ENCODE measurements around the gene MAD1L1. TPM values are rescaled to one million over a fixed set of nuclear protein-coding genes. Genes with fewer than 3 reads are reported as not detected.

The MAD1L1 gene
- total RNA-seq, 1 donor from 2014 or later: 32.7 TPM

DNA sequence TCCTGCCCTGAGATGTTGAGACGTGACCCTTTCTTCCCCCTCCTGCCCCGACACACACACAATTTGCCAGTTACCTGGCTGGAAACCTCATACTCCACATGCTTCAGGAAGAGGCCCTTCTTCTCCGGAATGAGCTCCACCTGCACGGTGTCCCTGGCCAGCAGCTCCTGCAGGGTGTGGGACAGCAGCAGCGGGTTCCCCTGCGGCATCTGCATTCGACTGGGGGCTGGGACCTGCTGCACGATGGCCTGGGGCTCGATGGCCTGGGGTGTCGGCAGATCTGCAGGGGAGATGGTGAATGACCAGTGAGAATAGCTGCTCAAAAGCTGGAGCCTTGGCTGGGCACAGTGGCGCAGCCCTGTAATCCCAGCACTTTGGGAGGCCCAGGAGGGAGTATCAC lies 45.3 kb upstream of the MAD1L1 start:
- Mint-ChIP-seq H3K4me1 (ENCODE audit: unreplicated experiment) (peaks cover 7% of the 10 kb centered on the region), H3K27me3 (ENCODE audit: unreplicated experiment) (no peaks in the 10 kb centered on the region), H3K27ac (ENCODE audit: unreplicated experiment) (peak overlapping the region; percentile 16), H3K36me3 (ENCODE audit: unreplicated experiment) (peaks cover 6% of the 10 kb centered on the region), H3K9me3 (ENCODE audit: unreplicated experiment) (no peaks in the 10 kb centered on the region), H3K4me3 (ENCODE audit: unreplicated experiment) (no peak overlapping the region)
- TF ChIP-seq, protein P1, sequence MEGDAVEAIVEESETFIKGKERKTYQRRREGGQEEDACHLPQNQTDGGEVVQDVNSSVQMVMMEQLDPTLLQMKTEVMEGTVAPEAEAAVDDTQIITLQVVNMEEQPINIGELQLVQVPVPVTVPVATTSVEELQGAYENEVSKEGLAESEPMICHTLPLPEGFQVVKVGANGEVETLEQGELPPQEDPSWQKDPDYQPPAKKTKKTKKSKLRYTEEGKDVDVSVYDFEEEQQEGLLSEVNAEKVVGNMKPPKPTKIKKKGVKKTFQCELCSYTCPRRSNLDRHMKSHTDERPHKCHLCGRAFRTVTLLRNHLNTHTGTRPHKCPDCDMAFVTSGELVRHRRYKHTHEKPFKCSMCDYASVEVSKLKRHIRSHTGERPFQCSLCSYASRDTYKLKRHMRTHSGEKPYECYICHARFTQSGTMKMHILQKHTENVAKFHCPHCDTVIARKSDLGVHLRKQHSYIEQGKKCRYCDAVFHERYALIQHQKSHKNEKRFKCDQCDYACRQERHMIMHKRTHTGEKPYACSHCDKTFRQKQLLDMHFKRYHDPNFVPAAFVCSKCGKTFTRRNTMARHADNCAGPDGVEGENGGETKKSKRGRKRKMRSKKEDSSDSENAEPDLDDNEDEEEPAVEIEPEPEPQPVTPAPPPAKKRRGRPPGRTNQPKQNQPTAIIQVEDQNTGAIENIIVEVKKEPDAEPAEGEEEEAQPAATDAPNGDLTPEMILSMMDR (IDR thresholded peaks at IDR 0.05): no peak
- DNase-seq (ENCODE audit: extremely low spot score, unreplicated experiment): no peak

DNA sequence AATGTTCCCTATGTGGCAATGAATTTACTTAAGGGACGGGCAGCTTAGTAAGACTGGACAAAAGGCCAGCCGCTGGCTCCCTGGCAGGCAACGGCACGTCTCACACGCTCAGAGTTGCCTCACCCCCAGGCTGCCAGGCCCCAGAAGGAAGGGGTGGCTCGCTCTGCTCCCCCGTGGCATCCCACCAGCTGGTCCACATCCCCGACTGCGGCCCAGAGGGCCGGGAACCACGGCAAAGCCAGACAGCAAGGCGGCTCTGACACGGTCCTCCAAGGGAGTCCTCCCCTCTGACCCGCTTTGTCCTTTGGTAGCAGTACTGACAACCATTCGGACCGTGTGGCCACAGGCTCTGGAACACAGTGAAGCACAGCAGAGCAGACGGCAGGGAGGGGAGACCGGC lies 43.4 kb upstream of the MAD1L1 start:
- no peak for DNase-seq (ENCODE audit: extremely low spot score, unreplicated experiment)
- TF ChIP-seq, protein P1 (IDR thresholded peaks at IDR 0.05): no peak
- Mint-ChIP-seq H3K4me1 (ENCODE audit: unreplicated experiment) (peaks cover 7% of the 10 kb centered on the region), H3K4me3 (ENCODE audit: unreplicated experiment) (no peak overlapping the region), H3K36me3 (ENCODE audit: unreplicated experiment) (peaks cover 16% of the 10 kb centered on the region), H3K9me3 (ENCODE audit: unreplicated experiment) (no peaks in the 10 kb centered on the region), H3K27me3 (ENCODE audit: unreplicated experiment) (no peaks in the 10 kb centered on the region), H3K27ac (ENCODE audit: unreplicated experiment) (no peak overlapping the region)

DNA sequence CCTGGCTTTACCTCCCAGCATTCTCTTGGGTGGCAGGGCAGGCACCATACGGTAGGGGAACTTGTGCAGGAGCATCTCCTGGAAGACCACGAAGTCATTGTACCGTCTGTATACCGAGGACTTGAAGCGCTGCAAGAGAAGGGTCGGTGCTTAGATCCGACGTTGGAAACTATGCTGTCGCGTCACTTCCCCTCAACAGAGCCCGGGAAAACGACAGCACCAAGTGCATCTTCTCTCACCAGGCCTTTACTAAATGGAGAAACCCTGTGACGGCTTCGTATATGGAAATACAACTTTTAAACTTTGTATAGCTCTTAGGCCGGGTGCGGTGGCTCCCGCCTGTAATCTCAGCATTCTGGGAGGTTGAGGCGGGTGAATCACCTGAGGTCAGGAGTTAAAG lies 42.4 kb upstream of the MAD1L1 start:
- TF ChIP-seq, protein P1 (IDR thresholded peaks at IDR 0.05): no peak
- no peaks in the 10 kb centered on the region for H3K9me3 Mint-ChIP-seq (ENCODE audit: unreplicated experiment)
- H3K4me3 Mint-ChIP-seq (ENCODE audit: unreplicated experiment): no peak overlapping the region
- peaks cover 16% of the 10 kb centered on the region for H3K36me3 Mint-ChIP-seq (ENCODE audit: unreplicated experiment)
- no peak for DNase-seq (ENCODE audit: extremely low spot score, unreplicated experiment)
- peaks cover 11% of the 10 kb centered on the region for H3K4me1 Mint-ChIP-seq (ENCODE audit: unreplicated experiment)
- no peaks in the 10 kb centered on the region for H3K27me3 Mint-ChIP-seq (ENCODE audit: unreplicated experiment)
- H3K27ac Mint-ChIP-seq (ENCODE audit: unreplicated experiment): no peak overlapping the region

DNA sequence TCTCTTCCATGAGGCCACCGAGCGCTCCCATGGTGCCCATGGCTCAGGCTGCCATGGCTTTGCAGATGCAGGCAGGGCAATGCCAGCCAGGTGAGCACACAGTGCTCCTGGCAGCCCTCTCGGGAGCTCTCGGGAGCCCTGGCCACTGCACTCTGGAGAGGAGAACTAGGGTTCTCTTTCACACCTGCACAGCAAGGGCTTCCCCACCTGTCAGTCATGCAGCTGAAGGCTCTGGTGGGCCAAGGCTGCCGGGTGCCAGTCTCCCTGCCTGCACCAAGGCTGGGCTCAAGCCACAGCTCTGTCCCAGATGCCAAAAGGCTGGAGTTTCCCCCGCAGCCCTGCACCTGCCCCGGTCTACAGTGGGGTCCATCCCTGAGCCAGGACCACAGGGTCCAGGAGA lies 41.9 kb upstream of the MAD1L1 start:
- peaks cover 16% of the 10 kb centered on the region for H3K36me3 Mint-ChIP-seq (ENCODE audit: unreplicated experiment)
- peaks cover 11% of the 10 kb centered on the region for H3K4me1 Mint-ChIP-seq (ENCODE audit: unreplicated experiment)
- no peak overlapping the region for H3K27ac Mint-ChIP-seq (ENCODE audit: unreplicated experiment)
- TF ChIP-seq, protein P1 (IDR thresholded peaks at IDR 0.05): no peak
- no peaks in the 10 kb centered on the region for H3K27me3 Mint-ChIP-seq (ENCODE audit: unreplicated experiment)
- no peaks in the 10 kb centered on the region for H3K9me3 Mint-ChIP-seq (ENCODE audit: unreplicated experiment)
- no peak overlapping the region for H3K4me3 Mint-ChIP-seq (ENCODE audit: unreplicated experiment)
- no peak for DNase-seq (ENCODE audit: extremely low spot score, unreplicated experiment)

DNA sequence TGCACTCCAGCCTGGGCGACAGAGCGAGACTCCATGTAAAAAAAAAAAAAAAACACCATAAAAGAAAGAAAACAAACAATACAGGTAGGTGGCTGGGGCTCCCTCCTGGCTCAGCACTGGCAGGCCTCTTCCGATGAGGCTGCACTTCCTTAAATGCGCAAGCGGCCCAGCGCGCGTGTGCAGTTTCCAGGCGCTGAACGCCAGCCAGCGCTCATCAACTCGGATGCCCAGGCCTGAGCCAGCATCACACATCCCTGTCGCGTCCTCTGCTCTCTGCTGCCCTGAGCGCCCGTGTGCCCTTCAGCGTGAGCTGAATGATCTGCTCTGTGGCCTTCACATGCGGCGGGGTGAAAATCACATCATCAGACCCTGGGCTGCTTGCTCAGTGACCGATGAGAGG lies 41.1 kb upstream of the MAD1L1 start:
- no peak for DNase-seq (ENCODE audit: extremely low spot score, unreplicated experiment)
- TF ChIP-seq, protein P1 (IDR thresholded peaks at IDR 0.05): no peak
- Mint-ChIP-seq H3K27ac (ENCODE audit: unreplicated experiment) (no peak overlapping the region), H3K9me3 (ENCODE audit: unreplicated experiment) (no peaks in the 10 kb centered on the region), H3K27me3 (ENCODE audit: unreplicated experiment) (no peaks in the 10 kb centered on the region), H3K4me3 (ENCODE audit: unreplicated experiment) (no peak overlapping the region), H3K4me1 (ENCODE audit: unreplicated experiment) (peaks cover 16% of the 10 kb centered on the region), H3K36me3 (ENCODE audit: unreplicated experiment) (peaks cover 16% of the 10 kb centered on the region)

Measured in osteocyte (in vitro differentiated cells).